Immature natural killer cell (primary cell): ENCODE measurements around the gene WNK2. TPM values are rescaled to one million over a fixed set of nuclear protein-coding genes. Genes with fewer than 3 reads are reported as not detected.

ENCODE experiments used
- DNase-seq, 3 donors: peaks; one replicate each; pipeline ENCODE4 v3.0.0; 2022; ENCODE audit warnings: mixed read lengths in 1 of 3
- H3K27ac Mint-ChIP-seq, 6 donors: one replicate each; pipeline ENCODE4 v1.8.0; 2020; ENCODE audit warnings: mixed read lengths in 6 of 6, mild to moderate bottlenecking in 5 of 6, inconsistent platforms in 4 of 6, moderate library complexity in 3 of 6
- H3K27me3 Mint-ChIP-seq, 3 donors: one replicate each; pipeline ENCODE4 v1.8.0; 2020 to 2021; ENCODE audit warnings: low read depth in 3 of 3, mild to moderate bottlenecking in 3 of 3, mixed read lengths in 3 of 3, moderate library complexity in 3 of 3, inconsistent platforms in 1 of 3
- H3K36me3 Mint-ChIP-seq, 3 donors: one replicate each; pipeline ENCODE4 v1.8.0; 2020; ENCODE audit warnings: mixed read lengths in 3 of 3, inconsistent platforms in 2 of 3, mild to moderate bottlenecking in 2 of 3
- H3K4me1 Mint-ChIP-seq, 2 donors: one replicate each; pipeline ENCODE4 v1.8.0; 2020; ENCODE audit warnings: inconsistent platforms in 2 of 2, mild to moderate bottlenecking in 2 of 2, mixed read lengths in 2 of 2, moderate library complexity in 1 of 2
- H3K4me3 Mint-ChIP-seq, 5 donors: one replicate each; pipeline ENCODE4 v1.8.0; 2020; ENCODE audit warnings: mild to moderate bottlenecking in 5 of 5, mixed read lengths in 5 of 5, inconsistent platforms in 3 of 5, moderate library complexity in 3 of 5
- H3K9me3 Mint-ChIP-seq, 6 donors: one replicate each; pipeline ENCODE4 v1.8.0; 2020; ENCODE audit warnings: mild to moderate bottlenecking in 6 of 6, mixed read lengths in 6 of 6, inconsistent platforms in 4 of 6, moderate library complexity in 3 of 6
- polyA plus RNA-seq, 3 donors: library from polyadenylated mRNA; unstranded; fragments of 300-500 nt; fragmentation: Illumina TruSeq; gene quantifications; one replicate each; pipeline ENCODE4 v1.2.3, GENCODE V29; 2021

WNK2 gene
- polyA plus RNA-seq, 3 donors from 2014 or later = not detected

DNA sequence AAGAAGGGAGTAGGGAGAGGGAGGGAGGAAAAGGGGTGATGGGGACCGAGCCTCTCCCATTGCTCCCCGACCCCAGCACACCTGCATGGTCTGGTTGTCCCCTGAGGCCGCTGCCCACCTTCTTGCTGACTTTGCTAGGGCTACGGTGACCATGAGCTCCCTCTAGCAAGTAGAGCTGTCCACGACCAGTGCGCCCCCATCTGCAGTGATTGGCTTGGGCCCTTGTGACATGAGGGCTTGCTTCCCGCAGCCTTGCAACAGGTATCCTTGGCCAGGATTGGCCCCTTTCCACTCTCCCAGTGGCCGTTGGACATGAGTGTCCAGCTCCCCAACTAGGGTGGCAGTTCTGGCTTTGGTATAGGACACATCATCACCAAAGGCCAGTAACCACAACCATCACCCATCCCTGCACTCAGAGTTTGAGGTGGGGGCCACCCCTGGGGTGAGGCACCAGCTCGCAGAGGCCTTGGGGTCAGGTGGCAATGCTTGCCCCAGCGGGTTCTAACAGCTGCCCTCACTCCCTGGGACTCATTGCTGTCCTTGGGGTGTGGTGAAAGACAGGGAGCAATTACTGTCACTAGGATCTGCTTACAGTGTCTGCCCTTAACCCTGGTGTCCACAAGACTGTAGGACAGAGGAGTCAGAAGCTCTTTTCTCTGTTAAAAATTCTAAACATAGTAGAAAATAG lies 32.7 kb upstream of the WNK2 start:
- H3K36me3 Mint-ChIP-seq = no peaks in the 10 kb centered on the region
- no peak overlapping the region for H3K27ac Mint-ChIP-seq
- no peak overlapping the region for H3K4me3 Mint-ChIP-seq
- H3K27me3 Mint-ChIP-seq = peaks cover 0 to 4% (median 4%) of the 10 kb centered on the region in 3 donors
- H3K9me3 Mint-ChIP-seq = no peaks in the 10 kb centered on the region
- DNase-seq = no peak
- H3K4me1 Mint-ChIP-seq = no peaks in the 10 kb centered on the region

- Mint-ChIP-seq H3K9me3 (no peaks in the 10 kb centered on the region), H3K4me3 (no peak overlapping the region), H3K27ac (no peak overlapping the region), H3K36me3 (no peaks in the 10 kb centered on the region), H3K4me1 (no peaks in the 10 kb centered on the region), H3K27me3 (peaks cover 0 to 4% (median 4%) of the 10 kb centered on the region in 3 donors)
- peak in 2 of 3 donors; percentile 19 to 20 for DNase-seq
Measured at GRCh38 chr9:93154293-93154903, 29.5 kb upstream of the WNK2 start.

- H3K4me1 Mint-ChIP-seq = peaks cover 0 to 6% of the 10 kb centered on the region in 2 donors
- DNase-seq = no peak
- no peaks in the 10 kb centered on the region for H3K9me3 Mint-ChIP-seq
- no peak overlapping the region for H3K27ac Mint-ChIP-seq
- no peaks in the 10 kb centered on the region for H3K36me3 Mint-ChIP-seq
- peaks cover 0 to 3% (median 0%) of the 10 kb centered on the region in 3 donors for H3K27me3 Mint-ChIP-seq
- H3K4me3 Mint-ChIP-seq = no peak overlapping the region
Measured at GRCh38 chr9:93155716-93156474, 28.0 kb upstream of the WNK2 start.

- no peak overlapping the region for H3K4me3 Mint-ChIP-seq
- H3K27ac Mint-ChIP-seq = no peak overlapping the region
- peaks cover 0 to 3% (median 0%) of the 10 kb centered on the region in 3 donors for H3K27me3 Mint-ChIP-seq
- no peaks in the 10 kb centered on the region for H3K9me3 Mint-ChIP-seq
- H3K36me3 Mint-ChIP-seq = no peaks in the 10 kb centered on the region
- peaks cover 0 to 6% of the 10 kb centered on the region in 2 donors for H3K4me1 Mint-ChIP-seq
- DNase-seq = no peak
Measured at GRCh38 chr9:93156475-93157008, 27.4 kb upstream of the WNK2 start.

DNA sequence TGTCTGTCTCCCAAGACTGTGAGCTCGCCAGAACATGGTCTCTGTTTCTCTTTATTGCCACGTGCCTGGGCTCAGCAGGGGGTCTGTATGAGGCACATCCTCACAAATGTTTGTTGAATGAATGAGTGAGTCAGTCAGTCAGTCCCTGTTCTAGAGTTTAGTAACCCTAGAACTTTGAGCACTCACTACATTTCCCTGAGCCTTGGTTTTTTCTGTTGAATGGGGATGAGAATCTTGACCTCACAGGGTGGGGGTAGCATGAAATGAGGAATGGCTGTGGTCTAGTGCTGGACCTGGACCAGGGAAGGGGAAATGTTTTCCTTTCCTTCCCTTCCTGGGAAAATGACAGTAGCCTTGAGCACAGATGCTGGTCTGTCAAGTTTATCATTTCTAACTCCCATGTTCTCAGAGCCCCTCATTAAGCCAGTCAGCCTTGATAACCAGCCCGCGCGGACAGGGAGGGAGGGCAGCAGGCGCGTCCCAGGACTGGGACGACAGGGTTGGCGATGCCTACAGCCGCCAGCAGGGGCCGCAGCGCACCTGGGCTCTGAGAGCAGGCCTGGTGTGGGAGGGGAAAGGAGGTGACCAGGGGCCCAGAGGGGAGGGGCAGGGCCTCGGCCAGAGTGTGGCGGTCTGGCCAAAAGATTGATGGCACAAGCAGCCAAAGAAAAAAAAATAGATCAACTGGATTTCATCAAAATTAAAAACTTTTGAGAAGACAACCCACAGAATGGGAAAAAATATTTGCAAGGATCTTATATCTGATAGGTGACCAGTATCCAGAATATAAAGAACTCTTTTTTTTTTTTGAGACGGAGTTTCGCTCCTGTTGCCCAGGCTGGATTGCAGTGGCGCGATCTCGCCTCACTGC lies 24.1 kb upstream of the WNK2 start:
- Mint-ChIP-seq H3K27me3 (peaks cover 0 to 3% (median 0%) of the 10 kb centered on the region in 3 donors), H3K4me1 (peaks cover 0 to 6% of the 10 kb centered on the region in 2 donors), H3K27ac (peak overlapping the region in 1 of 6 donors; percentile 64), H3K4me3 (no peak overlapping the region), H3K9me3 (no peaks in the 10 kb centered on the region), H3K36me3 (no peaks in the 10 kb centered on the region)
- peak; percentile 66 to 71 (median 71) for DNase-seq

GRCh38 chr9:93161786-93162562 lies 22.0 kb upstream of the WNK2 start:
- Mint-ChIP-seq H3K9me3 (no peaks in the 10 kb centered on the region), H3K27ac (no peak overlapping the region), H3K4me3 (no peak overlapping the region), H3K27me3 (peaks cover 0 to 2% (median 0%) of the 10 kb centered on the region in 3 donors), H3K36me3 (no peaks in the 10 kb centered on the region), H3K4me1 (peaks cover 0 to 6% of the 10 kb centered on the region in 2 donors)
- no peak for DNase-seq

GRCh38 chr9:93164085-93164484 lies 19.9 kb upstream of the WNK2 start:
- Mint-ChIP-seq H3K4me3 (no peak overlapping the region), H3K4me1 (peaks cover 0 to 6% of the 10 kb centered on the region in 2 donors), H3K36me3 (no peaks in the 10 kb centered on the region), H3K27ac (no peak overlapping the region), H3K9me3 (no peaks in the 10 kb centered on the region), H3K27me3 (peaks cover 0 to 2% (median 0%) of the 10 kb centered on the region in 3 donors)
- no peak for DNase-seq

DNA sequence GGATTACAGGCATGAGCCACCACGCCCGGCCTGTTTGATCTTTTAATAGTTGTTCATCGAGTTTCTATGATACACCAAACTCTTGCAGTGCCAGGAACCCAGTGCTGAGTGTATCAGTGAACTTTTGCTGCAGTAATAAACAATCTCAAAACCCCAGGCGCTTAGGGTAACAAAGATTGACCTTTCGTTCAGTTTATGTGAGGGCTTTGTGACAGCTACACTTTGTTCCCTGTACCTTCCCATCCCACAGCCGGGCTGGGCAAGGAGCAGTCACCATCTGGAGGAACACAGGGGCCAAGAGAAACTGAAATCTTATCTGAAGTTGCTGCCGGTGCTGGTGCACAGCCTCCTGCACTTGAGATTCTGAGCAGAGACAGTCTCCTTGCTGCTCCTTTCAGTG lies 17.2 kb upstream of the WNK2 start:
- H3K27me3 Mint-ChIP-seq = peaks cover 0 to 2% (median 0%) of the 10 kb centered on the region in 3 donors
- H3K4me3 Mint-ChIP-seq = no peak overlapping the region
- H3K4me1 Mint-ChIP-seq = peaks cover 2 to 5% of the 10 kb centered on the region in 2 donors
- no peaks in the 10 kb centered on the region for H3K9me3 Mint-ChIP-seq
- DNase-seq = no peak
- no peaks in the 10 kb centered on the region for H3K36me3 Mint-ChIP-seq
- no peak overlapping the region for H3K27ac Mint-ChIP-seq

GRCh38 chr9:93167185-93167584 lies 16.8 kb upstream of the WNK2 start:
- Mint-ChIP-seq H3K27me3 (peaks cover 0 to 2% (median 1%) of the 10 kb centered on the region in 3 donors), H3K4me1 (peaks cover 2 to 5% of the 10 kb centered on the region in 2 donors), H3K36me3 (no peaks in the 10 kb centered on the region), H3K27ac (no peak overlapping the region), H3K4me3 (no peak overlapping the region), H3K9me3 (no peaks in the 10 kb centered on the region)
- no peak for DNase-seq

DNA sequence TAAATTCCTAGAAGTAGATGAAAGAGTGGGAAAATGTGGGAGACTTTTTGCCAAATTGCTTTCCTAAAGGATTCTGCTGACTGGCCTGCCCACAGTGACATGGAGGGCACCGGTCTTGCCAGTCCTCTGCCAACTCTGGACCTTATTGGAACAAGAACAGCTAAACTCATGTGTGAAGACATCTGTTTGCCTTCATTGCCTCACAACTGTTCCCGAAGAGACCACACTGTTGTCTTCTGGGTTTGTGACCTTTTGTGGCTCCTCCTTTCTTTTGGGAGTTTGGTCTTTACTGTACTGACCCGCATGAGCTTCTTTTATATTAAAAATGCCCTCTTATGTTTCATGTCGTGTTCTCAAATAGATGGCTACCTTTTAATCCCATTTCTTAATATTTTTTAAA lies 16.1 kb upstream of the WNK2 start:
- Mint-ChIP-seq H3K27ac (no peak overlapping the region), H3K9me3 (no peaks in the 10 kb centered on the region), H3K4me1 (peaks cover 2 to 5% of the 10 kb centered on the region in 2 donors), H3K36me3 (no peaks in the 10 kb centered on the region), H3K27me3 (peaks cover 0 to 5% (median 4%) of the 10 kb centered on the region in 3 donors), H3K4me3 (no peak overlapping the region)
- no peak for DNase-seq

GRCh38 chr9:93168581-93168980 lies 15.4 kb upstream of the WNK2 start:
- Mint-ChIP-seq H3K4me3 (no peak overlapping the region), H3K27ac (no peak overlapping the region), H3K4me1 (peaks cover 3 to 5% of the 10 kb centered on the region in 2 donors), H3K9me3 (no peaks in the 10 kb centered on the region), H3K27me3 (peaks cover 0 to 5% (median 4%) of the 10 kb centered on the region in 3 donors), H3K36me3 (no peaks in the 10 kb centered on the region)
- DNase-seq = no peak

DNA sequence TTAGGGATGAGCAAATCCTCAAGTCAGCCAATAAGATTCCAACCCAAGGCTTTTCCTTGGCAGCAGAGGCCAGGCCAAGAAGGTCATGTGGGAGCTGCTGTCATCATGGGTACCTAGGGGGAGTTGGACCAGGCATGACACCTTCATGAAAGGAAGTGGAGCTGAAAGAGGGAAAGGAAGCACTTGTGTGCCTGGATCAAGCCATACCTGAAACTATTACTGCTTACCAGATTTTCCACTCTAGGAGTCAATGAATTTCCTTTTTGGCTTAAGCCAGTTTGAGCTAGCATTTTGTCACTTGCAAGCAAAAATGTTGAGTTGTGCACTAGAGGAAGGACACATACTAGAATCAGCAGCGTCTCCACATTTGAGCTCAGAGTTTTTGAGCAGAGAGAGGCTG lies 14.5 kb upstream of the WNK2 start:
- Mint-ChIP-seq H3K27ac (no peak overlapping the region), H3K9me3 (no peaks in the 10 kb centered on the region), H3K4me3 (no peak overlapping the region), H3K4me1 (peaks cover 5 to 6% of the 10 kb centered on the region in 2 donors), H3K27me3 (peaks cover 2 to 7% (median 5%) of the 10 kb centered on the region in 3 donors), H3K36me3 (no peaks in the 10 kb centered on the region)
- DNase-seq = no peak
